Parathyroid adenoma (tissue), 2 donors: Measurements from ENCODE around the gene PLIN5.

Experiments used
- H2AFZ ChIP-seq: fragments of 300-600 bp; sonication (generic); one replicate; pipeline ENCODE4 v1.7.0; 2017; ENCODE audit warnings: antibody characterized with exemption, mild to moderate bottlenecking
- H3K27ac ChIP-seq: fragments of 300-600 bp; sonication (generic); one replicate; pipeline ENCODE4 v1.7.0; 2017
- H3K27me3 ChIP-seq: fragments of 300-600 bp; sonication (generic); one replicate; pipeline ENCODE4 v1.7.0; 2017; ENCODE audit warnings: low read length; ENCODE audit not compliant: control insufficient read depth, insufficient read depth
- H3K36me3 ChIP-seq: fragments of 300-600 bp; sonication (generic); one replicate; pipeline ENCODE4 v1.7.0; 2017; ENCODE audit warnings: low read length; ENCODE audit not compliant: control insufficient read depth, insufficient read depth
- H3K4me1 ChIP-seq: fragments of 300-600 bp; sonication (generic); one replicate; pipeline ENCODE4 v1.7.0; 2017; ENCODE audit warnings: control low read depth
- H3K4me2 ChIP-seq: fragments of 300-600 bp; sonication (generic); one replicate; pipeline ENCODE4 v1.7.0; 2017; ENCODE audit warnings: low read length
- H3K4me3 ChIP-seq: fragments of 300-600 bp; sonication (generic); one replicate; pipeline ENCODE4 v1.7.0; 2017; ENCODE audit warnings: low read depth, low read length
- H3K79me2 ChIP-seq: fragments of 300-600 bp; sonication (generic); one replicate; pipeline ENCODE4 v1.7.0; 2017; ENCODE audit warnings: control low read depth
- H3K9ac ChIP-seq: fragments of 300-600 bp; sonication (generic); one replicate; pipeline ENCODE4 v1.7.0; 2017; ENCODE audit warnings: mild to moderate bottlenecking
- H3K9me3 ChIP-seq: fragments of 300-600 bp; sonication (generic); one replicate; pipeline ENCODE4 v1.7.0; 2017; ENCODE audit warnings: low read length; ENCODE audit not compliant: control insufficient read depth
- CTCF ChIP-seq: fragments of 300-600 bp; sonication (generic); IDR thresholded peaks from one replicate; pipeline ENCODE4 v1.7.0; 2017; ENCODE audit warnings: antibody characterized with exemption, mild to moderate bottlenecking
- donor health status: primary hyperparathyroidism.

PLIN5 gene

GRCh38 chr19:4557144-4557970, 22.3 kb upstream of the PLIN5 start:
- H3K27me3 ChIP-seq: no peaks in the 10 kb centered on the region
- no peaks in the 10 kb centered on the region for H3K36me3 ChIP-seq
- no peak overlapping the region for H2AFZ ChIP-seq
- H3K4me3 ChIP-seq: no peak overlapping the region
- H3K4me2 ChIP-seq: no peak overlapping the region
- TF ChIP-seq CTCF: no peak
- no peaks in the 10 kb centered on the region for H3K9me3 ChIP-seq
- H3K9ac ChIP-seq: no peak overlapping the region
- H3K27ac ChIP-seq: no peak overlapping the region
- no peaks in the 10 kb centered on the region for H3K79me2 ChIP-seq
- no peaks in the 10 kb centered on the region for H3K4me1 ChIP-seq

- H3K27ac ChIP-seq: no peak overlapping the region
Measured at GRCh38 chr19:4556597-4557127, 21.6 kb upstream of the PLIN5 start.

GRCh38 chr19:4555657-4556561, 20.9 kb upstream of the PLIN5 start:
- no peak overlapping the region for H3K9ac ChIP-seq
- TF ChIP-seq CTCF: no peak
- H2AFZ ChIP-seq: no peak overlapping the region
- no peaks in the 10 kb centered on the region for H3K4me1 ChIP-seq
- H3K79me2 ChIP-seq: no peaks in the 10 kb centered on the region
- H3K36me3 ChIP-seq: no peaks in the 10 kb centered on the region
- H3K27me3 ChIP-seq: no peaks in the 10 kb centered on the region
- H3K4me2 ChIP-seq: no peak overlapping the region
- no peaks in the 10 kb centered on the region for H3K9me3 ChIP-seq
- no peak overlapping the region for H3K27ac ChIP-seq
- H3K4me3 ChIP-seq: no peak overlapping the region

More at GRCh38 chr19:4556597-4557127, 21.6 kb upstream of the PLIN5 start:
- no peaks in the 10 kb centered on the region for H3K9me3 ChIP-seq
- no peaks in the 10 kb centered on the region for H3K27me3 ChIP-seq
- H3K4me2 ChIP-seq: no peak overlapping the region
- H3K4me3 ChIP-seq: no peak overlapping the region
- TF ChIP-seq CTCF: no peak
- no peak overlapping the region for H3K9ac ChIP-seq
- H2AFZ ChIP-seq: no peak overlapping the region
- no peaks in the 10 kb centered on the region for H3K79me2 ChIP-seq
- H3K36me3 ChIP-seq: no peaks in the 10 kb centered on the region
- H3K4me1 ChIP-seq: no peaks in the 10 kb centered on the region

- H3K4me3 ChIP-seq: no peak overlapping the region
- H2AFZ ChIP-seq: no peak overlapping the region
Measured at GRCh38 chr19:4554717-4555116, 19.7 kb upstream of the PLIN5 start.

More at GRCh38 chr19:4554717-4555116, 19.7 kb upstream of the PLIN5 start:
- no peaks in the 10 kb centered on the region for H3K4me1 ChIP-seq
- H3K27me3 ChIP-seq: no peaks in the 10 kb centered on the region
- H3K4me2 ChIP-seq: no peak overlapping the region
- TF ChIP-seq CTCF: no peak
- H3K9ac ChIP-seq: no peak overlapping the region
- no peaks in the 10 kb centered on the region for H3K79me2 ChIP-seq
- no peak overlapping the region for H3K27ac ChIP-seq
- H3K9me3 ChIP-seq: no peaks in the 10 kb centered on the region
- no peaks in the 10 kb centered on the region for H3K36me3 ChIP-seq
